Activated CD4-positive, alpha-beta memory T cell treated with anti-CD3 and anti-CD28 coated beads for 36 hours (primary cell): Measurements from ENCODE around the gene TSSK2. TPM values are rescaled to one million over a fixed set of nuclear protein-coding genes. Genes with fewer than 3 reads are reported as not detected.
A peak's percentile ranks its signal among the peaks of the same experiment; 100 is the strongest.

Experiments used
- CTCF ChIA-PET: fragments of 350-600 bp; sonication (Branson Sonifier 250); formaldehyde crosslinking; loops from one replicate; lab custom pipeline; 2021; ENCODE audit warnings: antibody characterized with exemption, inconsistent platforms; lab: Charles Lee
- POLR2A ChIA-PET: fragments of 350-600 bp; sonication (Branson Sonifier 250); formaldehyde crosslinking; loops from one replicate; lab custom pipeline; 2021; ENCODE audit warnings: antibody characterized with exemption; lab: Charles Lee
- DNase-seq: peaks from one replicate; pipeline ENCODE4 v3.0.0-alpha.2; 2020
- H3K27ac Mint-ChIP-seq: one replicate; pipeline ENCODE4 v1.8.0; 2021; ENCODE audit warnings: mixed read lengths
- H3K27me3 Mint-ChIP-seq: one replicate; pipeline ENCODE4 v1.8.0; 2021; ENCODE audit warnings: mixed read lengths
- H3K36me3 Mint-ChIP-seq: one replicate; pipeline ENCODE4 v1.8.0; 2021; ENCODE audit warnings: mixed read lengths
- H3K4me1 Mint-ChIP-seq: one replicate; pipeline ENCODE4 v1.8.0; 2021; ENCODE audit warnings: low read depth, mixed read lengths
- H3K4me3 Mint-ChIP-seq: one replicate; pipeline ENCODE4 v1.8.0; 2021; ENCODE audit warnings: mild to moderate bottlenecking, mixed read lengths
- H3K9me3 Mint-ChIP-seq: one replicate; pipeline ENCODE4 v1.8.0; 2021; ENCODE audit warnings: mixed read lengths
- intact Hi-C: fragments of 100-400 bp; cut with micrococcal nuclease; formaldehyde crosslinking; loops from one replicate; pipeline ENCODE4 v1.15.1; 2023
- total RNA-seq, 2 experiments: library from RNA; stranded (reverse); gene quantifications; one replicate each; pipeline ENCODE4 v1.2.3, GENCODE V29; 2021

Gene TSSK2
- total RNA-seq, 2 experiments from 2014 or later: not detected

DNA sequence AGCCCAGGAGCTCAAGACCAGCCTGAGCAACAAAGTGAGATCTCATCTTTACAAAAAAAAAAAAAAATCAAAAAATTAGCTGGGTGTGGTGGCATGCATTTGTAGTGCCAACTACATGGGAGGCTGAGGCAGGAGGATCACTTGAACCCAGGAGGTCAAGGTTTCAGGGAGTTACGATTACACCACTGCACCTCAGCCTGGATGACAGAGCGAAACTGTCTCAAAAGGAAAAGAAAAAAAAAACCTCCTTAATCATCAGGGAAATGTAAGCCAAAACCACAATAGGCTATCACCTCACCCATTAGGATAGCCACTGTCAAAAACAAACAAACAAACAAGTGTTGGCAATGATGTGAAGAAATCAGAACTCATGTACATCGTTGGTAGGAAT is 22.3 kb upstream of the TSSK2 start:
- CTCF ChIA-PET: interaction anchor here (1.7 kb wide), 1 partner anchor 10 kb away, joined by 7 read pairs; no protein-coding TSS in a partner anchor
- DNase-seq: no peak
- Mint-ChIP-seq H3K27me3 (no peaks in the 10 kb centered on the region), H3K9me3 (no peaks in the 10 kb centered on the region), H3K4me3 (no peak overlapping the region), H3K27ac (peak overlapping the region; percentile 64), H3K4me1 (peaks cover 63% of the 10 kb centered on the region), H3K36me3 (no peaks in the 10 kb centered on the region)
- POLR2A ChIA-PET: no interaction called here
- intact Hi-C loops: loop anchor here (1.0 to 5.0 kb wide), 3 partner anchors 13 to 368 kb away; partner anchors contain the start of genes CDC45, DGCR2, SLC25A1 and UFD1

- Mint-ChIP-seq H3K4me1 (peaks cover 63% of the 10 kb centered on the region), H3K4me3 (peak overlapping the region; percentile 34), H3K9me3 (no peaks in the 10 kb centered on the region), H3K27me3 (no peaks in the 10 kb centered on the region), H3K27ac (peak overlapping the region; percentile 85), H3K36me3 (no peaks in the 10 kb centered on the region)
- ChIA-PET POLR2A (interaction anchor here (1.0 kb wide), 1 partner anchor 13 kb away, joined by 4 read pairs; the partner anchor contains the start of gene DGCR2), CTCF (interaction anchor here (1.7 kb wide), 1 partner anchor 9 kb away, joined by 7 read pairs; no protein-coding TSS in a partner anchor)
- intact Hi-C loops: loop anchor here (1.0 to 5.0 kb wide), 3 partner anchors 13 to 368 kb away; partner anchors contain the start of genes CDC45, DGCR2, SLC25A1 and UFD1
- DNase-seq: peak; percentile 67
Measured at GRCh38 chr22:19109198-19110063, 21.7 kb upstream of the TSSK2 start.

DNA sequence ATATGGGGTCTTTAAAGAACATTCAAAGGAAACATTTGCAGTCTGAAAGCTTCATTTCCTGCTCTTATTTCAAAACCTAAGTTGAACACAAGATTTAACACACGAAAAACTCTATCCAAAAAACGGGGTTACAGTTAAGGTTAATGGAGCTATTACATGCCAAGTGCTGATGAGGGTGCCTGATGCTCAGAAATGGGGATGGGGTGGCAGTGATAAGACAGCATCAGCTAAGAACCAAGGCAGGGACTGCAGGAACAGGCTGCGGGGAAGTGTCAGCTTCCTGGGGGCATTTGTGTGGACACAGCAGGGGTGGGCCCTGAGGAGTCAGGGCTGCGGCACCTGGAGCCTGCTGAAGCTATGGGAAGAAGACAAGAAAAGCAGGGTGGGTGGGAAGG is 21.0 kb upstream of the TSSK2 start:
- Mint-ChIP-seq H3K9me3 (no peaks in the 10 kb centered on the region), H3K27me3 (no peaks in the 10 kb centered on the region), H3K4me3 (peak overlapping the region; percentile 34), H3K4me1 (peaks cover 68% of the 10 kb centered on the region), H3K36me3 (no peaks in the 10 kb centered on the region), H3K27ac (peak overlapping the region; percentile 85)
- DNase-seq: no peak
- intact Hi-C loops: no loop called here
- ChIA-PET POLR2A (interaction anchor here (1.0 kb wide), 1 partner anchor 12 kb away, joined by 4 read pairs; the partner anchor contains the start of gene DGCR2), CTCF (interaction anchor here (0.7 to 2.2 kb wide), 2 partner anchors 12 to 34 kb away, joined by 3 to 9 read pairs; partner anchors contain the start of genes DGCR2 and ESS2)

DNA sequence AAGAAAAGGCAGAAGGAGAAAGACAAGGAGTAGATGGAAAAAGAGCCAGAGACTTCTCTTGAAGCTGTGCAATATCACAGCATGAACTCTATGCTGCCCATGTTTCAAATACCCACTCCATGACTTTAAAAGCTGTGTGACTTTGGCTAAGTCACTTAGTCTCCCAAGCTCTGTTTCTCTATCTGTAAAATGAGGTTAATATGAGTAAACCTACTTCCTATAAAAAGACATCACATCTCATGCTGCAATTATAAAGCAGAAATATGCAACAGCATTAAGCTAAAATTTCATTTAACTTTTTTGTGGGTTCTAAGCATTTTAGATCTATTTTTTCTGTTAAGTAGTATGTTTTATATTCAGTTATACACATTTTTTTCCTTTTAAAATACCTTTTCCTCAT is 20.5 kb upstream of the TSSK2 start:
- intact Hi-C loops: no loop called here
- H3K27me3 Mint-ChIP-seq: no peaks in the 10 kb centered on the region
- H3K27ac Mint-ChIP-seq: peak overlapping the region; percentile 40
- H3K4me1 Mint-ChIP-seq: peaks cover 73% of the 10 kb centered on the region
- ChIA-PET CTCF (interaction anchor here (0.7 to 2.2 kb wide), 3 partner anchors 10 to 34 kb away, joined by 3 to 9 read pairs (median 4); partner anchors contain the start of genes DGCR2 and ESS2), POLR2A (interaction anchor here (1.3 kb wide), 1 partner anchor 11 kb away, joined by 5 read pairs; the partner anchor contains the start of gene DGCR2)
- H3K36me3 Mint-ChIP-seq: no peaks in the 10 kb centered on the region
- DNase-seq: no peak
- H3K9me3 Mint-ChIP-seq: no peaks in the 10 kb centered on the region
- H3K4me3 Mint-ChIP-seq: no peak overlapping the region

- ChIA-PET POLR2A (interaction anchor here (1.3 kb wide), 1 partner anchor 11 kb away, joined by 5 read pairs; the partner anchor contains the start of gene DGCR2), CTCF (interaction anchor here (0.9 to 2.2 kb wide), 2 partner anchors 9 to 33 kb away, joined by 4 to 9 read pairs; partner anchors contain the start of gene ESS2)
- H3K4me1 Mint-ChIP-seq: peaks cover 72% of the 10 kb centered on the region
- peak overlapping the region; percentile 52 for H3K27ac Mint-ChIP-seq
- H3K9me3 Mint-ChIP-seq: no peaks in the 10 kb centered on the region
- no peak overlapping the region for H3K4me3 Mint-ChIP-seq
- H3K36me3 Mint-ChIP-seq: no peaks in the 10 kb centered on the region
- no peaks in the 10 kb centered on the region for H3K27me3 Mint-ChIP-seq
- intact Hi-C loops: no loop called here
- DNase-seq: no peak
Measured at GRCh38 chr22:19111140-19111539, 20.0 kb upstream of the TSSK2 start.

DNA sequence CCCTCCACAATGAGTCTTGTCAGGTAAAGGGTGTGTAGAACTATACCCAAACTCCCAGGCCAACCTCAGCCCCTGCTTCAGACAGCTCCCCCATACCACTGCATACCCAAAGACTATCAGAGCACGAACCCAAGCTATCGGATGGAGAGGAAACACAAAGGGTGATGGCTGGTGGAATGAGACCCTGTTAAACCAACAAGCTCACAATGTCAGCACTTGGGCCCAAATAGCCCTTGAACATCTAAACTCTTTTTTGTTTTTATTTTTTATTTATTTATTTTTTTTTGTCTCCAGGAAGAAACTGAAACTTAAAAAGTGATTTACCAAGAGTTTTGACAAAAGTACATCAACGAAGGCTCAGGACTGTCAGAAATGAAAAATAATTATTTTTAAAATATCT is 19.5 kb upstream of the TSSK2 start:
- Mint-ChIP-seq H3K4me1 (peaks cover 72% of the 10 kb centered on the region), H3K27ac (peak overlapping the region; percentile 52), H3K27me3 (no peaks in the 10 kb centered on the region), H3K9me3 (no peaks in the 10 kb centered on the region), H3K36me3 (no peaks in the 10 kb centered on the region), H3K4me3 (no peak overlapping the region)
- POLR2A ChIA-PET: interaction anchor here (1.3 kb wide), 1 partner anchor 10 kb away, joined by 5 read pairs; the partner anchor contains the start of gene DGCR2
- intact Hi-C loops: no loop called here
- no peak for DNase-seq
- CTCF ChIA-PET: interaction anchor here (0.9 to 2.2 kb wide), 2 partner anchors 9 to 33 kb away, joined by 4 to 9 read pairs; partner anchors contain the start of gene ESS2

GRCh38 chr22:19113429-19113828 is 17.7 kb upstream of the TSSK2 start:
- no peak overlapping the region for H3K4me3 Mint-ChIP-seq
- no peak overlapping the region for H3K27ac Mint-ChIP-seq
- no peaks in the 10 kb centered on the region for H3K9me3 Mint-ChIP-seq
- intact Hi-C loops: loop anchor here (1.0 kb wide), 1 partner anchor 8 kb away; no protein-coding TSS in a partner anchor
- no peak for DNase-seq
- ChIA-PET POLR2A (no interaction called here), CTCF (no interaction called here)
- H3K27me3 Mint-ChIP-seq: no peaks in the 10 kb centered on the region
- no peaks in the 10 kb centered on the region for H3K36me3 Mint-ChIP-seq
- peaks cover 75% of the 10 kb centered on the region for H3K4me1 Mint-ChIP-seq

GRCh38 chr22:19114984-19115552 is 16.0 kb upstream of the TSSK2 start:
- intact Hi-C loops: no loop called here
- Mint-ChIP-seq H3K4me1 (peaks cover 73% of the 10 kb centered on the region), H3K27ac (no peak overlapping the region), H3K4me3 (no peak overlapping the region), H3K9me3 (no peaks in the 10 kb centered on the region), H3K36me3 (no peaks in the 10 kb centered on the region), H3K27me3 (no peaks in the 10 kb centered on the region)
- DNase-seq: no peak
- ChIA-PET CTCF (interaction anchor here (1.1 to 1.4 kb wide), 2 partner anchors 8 to 515 kb away, joined by 3 read pairs; no protein-coding TSS in a partner anchor), POLR2A (interaction anchor here (1.1 kb wide), 1 partner anchor 29 kb away, joined by 3 read pairs; no protein-coding TSS in a partner anchor)

DNA sequence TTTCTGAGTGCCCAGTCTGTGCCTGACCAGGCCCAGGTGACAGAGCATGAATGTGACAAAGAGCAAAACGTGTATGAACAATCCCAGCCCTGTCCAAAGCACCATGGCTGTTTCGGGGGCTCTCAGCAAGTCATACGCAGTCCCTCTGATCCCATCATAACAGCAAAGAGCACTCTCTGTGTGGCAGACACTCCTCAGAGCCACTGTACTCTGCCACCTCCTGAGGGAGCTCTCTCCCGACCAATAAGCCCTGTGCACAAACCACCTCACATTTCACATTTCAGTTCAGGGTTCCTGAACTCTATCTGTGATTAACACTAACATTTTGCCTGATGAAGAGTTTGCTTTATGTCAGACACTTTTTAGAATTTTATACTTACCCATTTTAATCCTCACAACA is 15.5 kb upstream of the TSSK2 start:
- Mint-ChIP-seq H3K4me3 (no peak overlapping the region), H3K4me1 (peaks cover 74% of the 10 kb centered on the region), H3K36me3 (no peaks in the 10 kb centered on the region), H3K27ac (peak overlapping the region; percentile 4), H3K27me3 (no peaks in the 10 kb centered on the region), H3K9me3 (no peaks in the 10 kb centered on the region)
- ChIA-PET CTCF (interaction anchor here (1.1 to 2.1 kb wide), 3 partner anchors 9 to 515 kb away, joined by 3 to 9 read pairs (median 3); partner anchors contain the start of gene ESS2), POLR2A (interaction anchor here (0.8 kb wide), 1 partner anchor 28 kb away, joined by 4 read pairs; the partner anchor contains the start of gene ESS2)
- no peak for DNase-seq
- intact Hi-C loops: no loop called here

DNA sequence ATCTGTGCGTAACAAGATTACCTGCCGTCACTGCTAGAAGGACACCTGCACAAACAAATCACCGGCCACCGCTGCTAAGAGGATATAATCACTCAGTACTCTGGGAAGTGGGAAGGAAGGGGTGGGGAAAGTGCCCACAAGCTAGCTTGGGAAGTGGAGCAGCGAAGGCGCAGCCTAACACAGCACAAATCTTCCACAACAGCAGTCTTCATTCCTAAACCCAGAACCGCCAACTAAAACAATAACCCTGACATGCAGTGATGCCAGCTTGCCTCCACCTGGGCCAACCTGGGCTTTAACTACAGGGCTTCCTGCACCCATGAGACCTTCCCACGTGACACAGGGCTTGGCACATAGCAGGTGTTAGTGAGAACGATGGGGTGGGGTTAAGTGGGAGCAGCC is 14.0 kb upstream of the TSSK2 start:
- intact Hi-C loops: no loop called here
- H3K27ac Mint-ChIP-seq: no peak overlapping the region

GRCh38 chr22:19118329-19118880 is 12.7 kb upstream of the TSSK2 start:
- Mint-ChIP-seq H3K36me3 (peaks cover 2% of the 10 kb centered on the region), H3K9me3 (no peaks in the 10 kb centered on the region), H3K4me3 (no peak overlapping the region), H3K27me3 (no peaks in the 10 kb centered on the region), H3K4me1 (peaks cover 71% of the 10 kb centered on the region), H3K27ac (no peak overlapping the region)
- peak; percentile 51 for DNase-seq
- intact Hi-C loops: no loop called here
- ChIA-PET POLR2A (no interaction called here), CTCF (interaction anchor here (0.7 to 2.2 kb wide), 2 partner anchors 10 to 12 kb away, joined by 4 to 7 read pairs; no protein-coding TSS in a partner anchor)

More for the DNA sequence above, 14.0 kb upstream of the TSSK2 start:
- peaks cover 2% of the 10 kb centered on the region for H3K36me3 Mint-ChIP-seq
- DNase-seq: no peak
- peaks cover 74% of the 10 kb centered on the region for H3K4me1 Mint-ChIP-seq
- POLR2A ChIA-PET: no interaction called here
- H3K9me3 Mint-ChIP-seq: no peaks in the 10 kb centered on the region
- no peak overlapping the region for H3K4me3 Mint-ChIP-seq
- CTCF ChIA-PET: interaction anchor here (2.1 to 2.2 kb wide), 2 partner anchors 9 to 27 kb away, joined by 7 to 9 read pairs; partner anchors contain the start of gene ESS2
- no peaks in the 10 kb centered on the region for H3K27me3 Mint-ChIP-seq
